Testis (tissue), 2 donors: ENCODE measurements around the gene DGUOK.

Experiments used
- CTCF ChIP-seq, 3 experiments: fragments of 450-650 bp in 2 of 3; fragments of 200-600 bp in 1 of 3; sonication (generic) in 1 of 3; IDR thresholded peaks; one replicate each; pipeline ENCODE4 v1.5.1; 2016 to 2019; ENCODE audit warnings: antibody characterized with exemption in 3 of 3, mild to moderate bottlenecking in 2 of 3, moderate library complexity in 1 of 3
- POLR2A ChIP-seq: fragments of 450-650 bp; IDR thresholded peaks from one replicate; pipeline ENCODE4 v1.6.1; 2017; ENCODE audit warnings: antibody characterized with exemption, mild to moderate bottlenecking, moderate library complexity

GRCh38 chr2:73984922-73985307, 58.2 kb downstream of the DGUOK start:
- no peak for TF ChIP-seq POLR2A
- no peak for TF ChIP-seq CTCF (IDR thresholded peaks at IDR 0.05)
